SJSA1 (cell line): ENCODE results near the gene CERS1. TPM values are rescaled to one million over a fixed set of nuclear protein-coding genes. Genes with fewer than 3 reads are reported as not detected.

Experiments
- DNase-seq, 2 experiments: peaks; one replicate each; pipeline ENCODE4 v3.0.0-alpha.2; 2015 to 2020; ENCODE audit warnings: low spot score in 2 of 2, low read depth in 1 of 2
- H3K27ac ChIP-seq: fragments of 250-450 bp; sonication (Bioruptor Pico); 2 replicates; pipeline ENCODE4 v1.5.1; 2020; ENCODE audit warnings: mild to moderate bottlenecking, moderate library complexity
- H3K27me3 ChIP-seq: fragments of 250-450 bp; sonication (Bioruptor Pico); replicated peaks from 2 replicates; pipeline ENCODE4 v1.5.1; 2020; ENCODE audit warnings: mild to moderate bottlenecking, moderate library complexity
- H3K36me3 ChIP-seq: fragments of 250-450 bp; sonication (Bioruptor Pico); 2 replicates; pipeline ENCODE4 v1.5.1; 2020; ENCODE audit warnings: mild to moderate bottlenecking
- H3K4me1 ChIP-seq: fragments of 250-450 bp; sonication (Bioruptor Pico); replicated peaks from 2 replicates; pipeline ENCODE4 v1.6.1; 2021; ENCODE audit warnings: mild to moderate bottlenecking
- H3K4me3 ChIP-seq: fragments of 250-450 bp; sonication (Bioruptor Pico); 2 replicates; pipeline ENCODE4 v1.5.1; 2020; ENCODE audit warnings: mild to moderate bottlenecking
- H3K9me3 ChIP-seq: fragments of 250-450 bp; sonication (Bioruptor Pico); replicated peaks from 2 replicates; pipeline ENCODE4 v1.5.1; 2020; ENCODE audit warnings: mild to moderate bottlenecking
- total RNA-seq: library from RNA; depleted of rRNA; stranded (reverse); fragments of >200 nt; shearing (Covaris generic); gene quantifications from 2 replicates; pipeline ENCODE4 v1.2.3, GENCODE V29; 2014; rRNA removed

Gene CERS1
- total RNA-seq, 1 experiment from 2014 or later: not detected

DNA sequence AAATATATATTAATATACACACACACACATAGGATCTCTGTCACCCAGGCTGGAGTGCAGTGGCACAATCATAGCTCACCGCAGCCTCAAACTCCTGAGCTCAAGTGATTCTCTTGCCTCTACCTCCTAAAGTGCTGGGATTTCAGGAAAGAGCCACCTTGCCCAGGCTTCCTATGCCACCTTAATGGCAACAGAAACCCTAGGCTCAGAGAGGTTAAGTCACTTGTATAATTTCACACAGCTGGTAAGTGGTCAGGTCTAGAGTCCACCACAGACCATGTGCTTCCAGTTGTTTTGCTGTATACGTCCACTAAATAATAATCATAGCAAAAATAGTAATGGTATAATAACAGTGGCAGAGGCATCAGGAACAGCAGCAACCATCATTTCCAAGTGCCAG is 65.5 kb downstream of the CERS1 start:
- no peak for DNase-seq
- Histone ChIP-seq H3K27me3 (peaks cover 4% of the 10 kb centered on the region; the same call in 1 of the 2 replicates), H3K36me3 (peaks cover 34% of the 10 kb centered on the region), H3K27ac (no peak overlapping the region), H3K9me3 (peaks cover 11% of the 10 kb centered on the region), H3K4me3 (no peak overlapping the region), H3K4me1 (peaks cover 19% of the 10 kb centered on the region)

DNA sequence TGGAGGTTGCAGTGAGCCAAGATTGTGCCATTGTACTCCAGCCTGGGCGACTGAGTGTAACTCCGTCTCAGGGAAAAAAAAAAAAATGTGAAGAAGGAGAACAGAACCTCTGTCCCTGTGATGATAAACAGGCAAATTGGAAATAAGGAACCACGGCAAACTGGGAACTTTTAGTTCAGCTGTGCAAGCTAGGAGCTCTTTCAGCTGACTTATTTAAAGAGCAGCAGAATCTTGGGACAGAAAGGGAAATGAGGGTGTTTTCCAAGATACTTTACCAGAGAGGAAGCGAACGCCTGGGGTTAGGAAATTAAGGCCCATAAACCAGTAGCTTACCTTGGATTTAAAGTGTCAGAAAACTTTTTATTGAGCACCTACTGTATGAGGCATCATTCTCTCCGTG is 67.2 kb downstream of the CERS1 start:
- Histone ChIP-seq H3K27me3 (peaks cover 4% of the 10 kb centered on the region; the same call in 1 of the 2 replicates), H3K4me1 (peaks cover 13% of the 10 kb centered on the region), H3K9me3 (peaks cover 11% of the 10 kb centered on the region), H3K4me3 (no peak overlapping the region), H3K36me3 (peaks cover 17% of the 10 kb centered on the region), H3K27ac (no peak overlapping the region)
- DNase-seq: no peak

Other genes with a start within 250 kb of the CERS1 start
- 1.3 and 2.5 TPM in 2 replicates for gene CRTC1, start 212.5 kb downstream of the CERS1 start, total RNA-seq
- not detected in 2 replicates for gene COMP, start 104.9 kb downstream of the CERS1 start, total RNA-seq
- gene UPF1, start 64.2 kb downstream of the CERS1 start, total RNA-seq: 47.6 and 68.1 TPM in 2 replicates
- 353 and 598 TPM in 2 replicates for gene COPE, start 23.2 kb upstream of the CERS1 start, total RNA-seq
- 105 and 134 TPM in 2 replicates for gene DDX49, start 23.6 kb upstream of the CERS1 start, total RNA-seq
- gene HOMER3, start 45.1 kb upstream of the CERS1 start, total RNA-seq: 53.7 and 79.3 TPM in 2 replicates
- gene SUGP2, start 137.4 kb upstream of the CERS1 start, total RNA-seq: 31.8 and 46.4 TPM in 2 replicates
- gene ARMC6, start 137.4 kb upstream of the CERS1 start, total RNA-seq: 54.9 and 59.9 TPM in 2 replicates
- 3.4 and 6.7 TPM in 2 replicates for gene SLC25A42, start 167.8 kb upstream of the CERS1 start, total RNA-seq
- gene TMEM161A, start 242.3 kb upstream of the CERS1 start, total RNA-seq: 18.3 and 23.5 TPM in 2 replicates